ENCODE results near the gene SLIT1. TPM values are rescaled to one million over a fixed set of nuclear protein-coding genes. Genes with fewer than 3 reads are reported as not detected.

SLIT1 gene
- total RNA-seq, 2 experiments from 2014 or later: 0.13 to 1.0 TPM

- Histone ChIP-seq H4K20me1 (ENCODE audit: insufficient read depth, low read length) (no peaks in the 10 kb centered on the region), H3K79me2 (ENCODE audit: insufficient read depth, low read depth, low read length) (no peaks in the 10 kb centered on the region), H3K9me2 (ENCODE audit: insufficient read depth, low read length) (no peaks in the 10 kb centered on the region), H3K27ac (ENCODE audit: low read depth, low read length, poor library complexity, severe bottlenecking) (no peak overlapping the region), H3K4me2 (ENCODE audit: low read length) (no peak overlapping the region), H3K36me3 (ENCODE audit: insufficient read depth, low read length) (no peaks in the 10 kb centered on the region), H2AFZ (ENCODE audit: low read length) (no peak overlapping the region), H3K4me1 (ENCODE audit: insufficient read depth, low read length, poor library complexity, severe bottlenecking) (no peaks in the 10 kb centered on the region), H3K9me3 (ENCODE audit: low read length) (no peaks in the 10 kb centered on the region), H3K4me3 (ENCODE audit: low read depth, low read length, poor library complexity, severe bottlenecking) (no peak overlapping the region)
- no peak for DNase-seq (ENCODE audit: low spot score)
- no TSS peak for BruUV-seq (replicated peaks)
- TF ChIP-seq CTCF (conservative IDR thresholded peaks at IDR 0.05; ENCODE audit: low read length): no peak
- no peak for TF ChIP-seq EZH2phosphoT487 (IDR thresholded peaks at IDR 0.05; ENCODE audit: borderline replicate concordance, low read depth, low read length)
- CTCF ChIA-PET (ENCODE audit: unreplicated experiment): no interaction called here
- intact Hi-C loops (cut with micrococcal nuclease; ENCODE audit: unreplicated experiment): no loop called here
- POLR2A ChIA-PET: no interaction called here
Measured at GRCh38 chr10:97058521-97058920, 127.2 kb downstream of the SLIT1 start.

GRCh38 chr10:97057491-97058235 is 128.1 kb downstream of the SLIT1 start:
- no peaks in the 10 kb centered on the region for H3K36me3 ChIP-seq (ENCODE audit: insufficient read depth, low read length)
- H3K4me2 ChIP-seq (ENCODE audit: low read length): no peak overlapping the region
- BruUV-seq (replicated peaks): no TSS peak
- no peak overlapping the region for H3K4me3 ChIP-seq (ENCODE audit: low read depth, low read length, poor library complexity, severe bottlenecking)
- H2AFZ ChIP-seq (ENCODE audit: low read length): no peak overlapping the region
- ChIA-PET CTCF (ENCODE audit: unreplicated experiment) (no interaction called here), POLR2A (no interaction called here)
- no peaks in the 10 kb centered on the region for H4K20me1 ChIP-seq (ENCODE audit: insufficient read depth, low read length)
- H3K79me2 ChIP-seq (ENCODE audit: insufficient read depth, low read depth, low read length): no peaks in the 10 kb centered on the region
- H3K27ac ChIP-seq (ENCODE audit: low read depth, low read length, poor library complexity, severe bottlenecking): no peak overlapping the region
- DNase-seq (ENCODE audit: low spot score): no peak
- H3K9me3 ChIP-seq (ENCODE audit: low read length): no peaks in the 10 kb centered on the region
- no peaks in the 10 kb centered on the region for H3K9me2 ChIP-seq (ENCODE audit: insufficient read depth, low read length)
- intact Hi-C loops (cut with micrococcal nuclease; ENCODE audit: unreplicated experiment): no loop called here
- no peaks in the 10 kb centered on the region for H3K4me1 ChIP-seq (ENCODE audit: insufficient read depth, low read length, poor library complexity, severe bottlenecking)
- no peak for TF ChIP-seq CTCF (conservative IDR thresholded peaks at IDR 0.05; ENCODE audit: low read length)
- no peak for TF ChIP-seq EZH2phosphoT487 (IDR thresholded peaks at IDR 0.05; ENCODE audit: borderline replicate concordance, low read depth, low read length)

- CTCF ChIA-PET (ENCODE audit: unreplicated experiment): no interaction called here
- no peaks in the 10 kb centered on the region for H3K4me1 ChIP-seq (ENCODE audit: insufficient read depth, low read length, poor library complexity, severe bottlenecking)
Measured at GRCh38 chr10:97056003-97056630, 129.6 kb downstream of the SLIT1 start.

More at GRCh38 chr10:97056003-97056630, 129.6 kb downstream of the SLIT1 start:
- no peaks in the 10 kb centered on the region for H4K20me1 ChIP-seq (ENCODE audit: insufficient read depth, low read length)
- H3K9me3 ChIP-seq (ENCODE audit: low read length): no peaks in the 10 kb centered on the region
- no peak overlapping the region for H2AFZ ChIP-seq (ENCODE audit: low read length)
- no peaks in the 10 kb centered on the region for H3K9me2 ChIP-seq (ENCODE audit: insufficient read depth, low read length)
- BruUV-seq (replicated peaks): no TSS peak
- no peaks in the 10 kb centered on the region for H3K79me2 ChIP-seq (ENCODE audit: insufficient read depth, low read depth, low read length)
- intact Hi-C loops (cut with micrococcal nuclease; ENCODE audit: unreplicated experiment): no loop called here
- no peak overlapping the region for H3K27ac ChIP-seq (ENCODE audit: low read depth, low read length, poor library complexity, severe bottlenecking)
- no peak for TF ChIP-seq CTCF (conservative IDR thresholded peaks at IDR 0.05; ENCODE audit: low read length)
- TF ChIP-seq EZH2phosphoT487 (IDR thresholded peaks at IDR 0.05; ENCODE audit: borderline replicate concordance, low read depth, low read length): no peak
- H3K4me2 ChIP-seq (ENCODE audit: low read length): no peak overlapping the region
- DNase-seq (ENCODE audit: low spot score): no peak
- H3K36me3 ChIP-seq (ENCODE audit: insufficient read depth, low read length): no peaks in the 10 kb centered on the region
- POLR2A ChIA-PET: no interaction called here
- no peak overlapping the region for H3K4me3 ChIP-seq (ENCODE audit: low read depth, low read length, poor library complexity, severe bottlenecking)
